GM19099 (cell line): ENCODE data around the gene LSMEM2.

Source experiments
- POLR2A ChIP-seq: IDR thresholded peaks from 3 replicates; pipeline ENCODE4 v1.6.1; 2011; ENCODE audit warnings: low read depth; ENCODE audit not compliant: insufficient read length; ENCODE audit errors: extremely low read depth

Gene LSMEM2

GRCh38 chr3:50258029-50258680 is 20.7 kb upstream of the LSMEM2 start:
- no peak for TF ChIP-seq POLR2A

GRCh38 chr3:50258979-50259378 is 19.9 kb upstream of the LSMEM2 start:
- TF ChIP-seq POLR2A = no peak

- no peak for TF ChIP-seq POLR2A
Observed at GRCh38 chr3:50259432-50260026, 19.4 kb upstream of the LSMEM2 start.

- TF ChIP-seq POLR2A = peak; percentile 46
Observed at GRCh38 chr3:50260027-50260941, 18.6 kb upstream of the LSMEM2 start.

- no peak for TF ChIP-seq POLR2A
Observed at GRCh38 chr3:50260942-50261441, 17.9 kb upstream of the LSMEM2 start.

- no peak for TF ChIP-seq POLR2A
Observed at GRCh38 chr3:50261505-50261904, 17.4 kb upstream of the LSMEM2 start.

- TF ChIP-seq POLR2A = no peak
Observed at GRCh38 chr3:50262778-50263177, 16.1 kb upstream of the LSMEM2 start.

GRCh38 chr3:50263478-50264382 is 15.2 kb upstream of the LSMEM2 start:
- TF ChIP-seq POLR2A = no peak

GRCh38 chr3:50264383-50264963 is 14.4 kb upstream of the LSMEM2 start:
- TF ChIP-seq POLR2A = no peak

GRCh38 chr3:50264964-50265485 is 13.9 kb upstream of the LSMEM2 start:
- no peak for TF ChIP-seq POLR2A

GRCh38 chr3:50265571-50265970 is 13.3 kb upstream of the LSMEM2 start:
- no peak for TF ChIP-seq POLR2A

- TF ChIP-seq POLR2A = no peak
Observed at GRCh38 chr3:50266017-50266416, 12.9 kb upstream of the LSMEM2 start.

GRCh38 chr3:50266836-50267235 is 12.1 kb upstream of the LSMEM2 start:
- no peak for TF ChIP-seq POLR2A
